Calu3 (cell line): ENCODE results near the gene PHC2. TPM values are rescaled to one million over a fixed set of nuclear protein-coding genes. Genes with fewer than 3 reads are reported as not detected.

Experiments used
- BruUV-seq: library from RNA; stranded (reverse); fragments of 400-500 nt; replicated peaks from 2 replicates; lab custom pipeline; 2021; lab: Mats Ljungman, UMichigan
- CTCF ChIA-PET: fragments of 300-600 bp; sonication (Branson Sonifier 250); formaldehyde crosslinking; loops from one replicate; lab custom pipeline; 2022; ENCODE audit warnings: antibody characterized with exemption; lab: Charles Lee
- DNase-seq: peaks from one replicate; pipeline ENCODE4 v3.0.0; 2022
- H3K27ac Mint-ChIP-seq: one replicate; pipeline ENCODE4 v1.8.0; 2022; ENCODE audit warnings: mixed read lengths; ENCODE audit not compliant: unreplicated experiment
- H3K27me3 Mint-ChIP-seq: one replicate; pipeline ENCODE4 v1.8.0; 2022; ENCODE audit warnings: mixed read lengths; ENCODE audit not compliant: unreplicated experiment
- H3K36me3 Mint-ChIP-seq: one replicate; pipeline ENCODE4 v1.8.0; 2022; ENCODE audit warnings: mild to moderate bottlenecking, moderate library complexity, mixed read lengths; ENCODE audit not compliant: insufficient read depth, unreplicated experiment
- H3K4me1 Mint-ChIP-seq: one replicate; pipeline ENCODE4 v1.8.0; 2022; ENCODE audit warnings: mild to moderate bottlenecking, low read depth, mixed read lengths; ENCODE audit not compliant: unreplicated experiment
- H3K4me3 Mint-ChIP-seq: one replicate; pipeline ENCODE4 v1.8.0; 2022; ENCODE audit warnings: mild to moderate bottlenecking, low read depth, moderate library complexity, mixed read lengths; ENCODE audit not compliant: unreplicated experiment
- H3K9me3 Mint-ChIP-seq: one replicate; pipeline ENCODE4 v1.8.0; 2022; ENCODE audit warnings: low read depth, mixed read lengths; ENCODE audit not compliant: unreplicated experiment
- intact Hi-C: fragments of 100-400 bp; cut with micrococcal nuclease; formaldehyde crosslinking; loops from one replicate; pipeline ENCODE4 v1.10.0; 2022; ENCODE audit not compliant: unreplicated experiment
- total RNA-seq: library from RNA; stranded (reverse); gene quantifications from 2 replicates; pipeline ENCODE4 v1.2.3, GENCODE V29; 2022
- TF ChIP-seq, protein P1 (sequence below): fragments of 200-600 bp; IDR thresholded peaks from one replicate; pipeline ENCODE4 v1.8.0; 2022; ENCODE audit warnings: antibody characterized with exemption; ENCODE audit not compliant: unreplicated experiment

Gene PHC2
- total RNA-seq, 1 experiment from 2014 or later = 59.5 TPM

DNA sequence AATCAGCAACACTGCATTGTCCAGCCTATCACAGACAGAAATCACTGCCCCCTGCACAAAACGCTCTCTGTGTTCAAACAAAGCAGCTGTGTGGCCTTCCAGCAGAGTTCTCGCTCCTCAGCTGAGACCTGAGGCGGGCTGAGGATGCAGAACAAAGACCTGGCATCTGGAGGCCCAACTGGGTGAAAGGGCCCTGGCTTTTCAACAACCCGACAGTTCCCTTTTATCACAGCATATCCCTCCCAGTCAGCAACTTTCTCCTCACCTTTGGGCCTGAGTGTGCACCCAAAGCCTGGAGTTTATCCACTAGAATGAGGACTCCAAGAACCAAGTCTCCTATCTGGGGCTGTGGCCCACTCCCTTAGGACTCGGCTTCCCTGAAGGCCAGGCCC, 67.4 kb downstream of the PHC2 start:
- Mint-ChIP-seq H3K4me3 (no peak overlapping the region), H3K9me3 (no peaks in the 10 kb centered on the region), H3K36me3 (no peaks in the 10 kb centered on the region), H3K27ac (no peak overlapping the region), H3K4me1 (peaks cover 9% of the 10 kb centered on the region), H3K27me3 (no peaks in the 10 kb centered on the region)
- no peak for DNase-seq
- TF ChIP-seq, protein P1, sequence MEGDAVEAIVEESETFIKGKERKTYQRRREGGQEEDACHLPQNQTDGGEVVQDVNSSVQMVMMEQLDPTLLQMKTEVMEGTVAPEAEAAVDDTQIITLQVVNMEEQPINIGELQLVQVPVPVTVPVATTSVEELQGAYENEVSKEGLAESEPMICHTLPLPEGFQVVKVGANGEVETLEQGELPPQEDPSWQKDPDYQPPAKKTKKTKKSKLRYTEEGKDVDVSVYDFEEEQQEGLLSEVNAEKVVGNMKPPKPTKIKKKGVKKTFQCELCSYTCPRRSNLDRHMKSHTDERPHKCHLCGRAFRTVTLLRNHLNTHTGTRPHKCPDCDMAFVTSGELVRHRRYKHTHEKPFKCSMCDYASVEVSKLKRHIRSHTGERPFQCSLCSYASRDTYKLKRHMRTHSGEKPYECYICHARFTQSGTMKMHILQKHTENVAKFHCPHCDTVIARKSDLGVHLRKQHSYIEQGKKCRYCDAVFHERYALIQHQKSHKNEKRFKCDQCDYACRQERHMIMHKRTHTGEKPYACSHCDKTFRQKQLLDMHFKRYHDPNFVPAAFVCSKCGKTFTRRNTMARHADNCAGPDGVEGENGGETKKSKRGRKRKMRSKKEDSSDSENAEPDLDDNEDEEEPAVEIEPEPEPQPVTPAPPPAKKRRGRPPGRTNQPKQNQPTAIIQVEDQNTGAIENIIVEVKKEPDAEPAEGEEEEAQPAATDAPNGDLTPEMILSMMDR = no peak
- no TSS peak for BruUV-seq
- intact Hi-C loops = no loop called here
- CTCF ChIA-PET = interaction anchor here (0.5 to 1.4 kb wide), 5 partner anchors 8 to 93 kb away, joined by 3 to 4 read pairs (median 4); no protein-coding TSS in a partner anchor

- Mint-ChIP-seq H3K4me1 (peaks cover 9% of the 10 kb centered on the region), H3K9me3 (no peaks in the 10 kb centered on the region), H3K4me3 (no peak overlapping the region), H3K27me3 (no peaks in the 10 kb centered on the region), H3K27ac (no peak overlapping the region), H3K36me3 (no peaks in the 10 kb centered on the region)
- intact Hi-C loops = no loop called here
- TF ChIP-seq, protein P1 = no peak
- CTCF ChIA-PET = interaction anchor here (0.9 to 1.4 kb wide), 3 partner anchors 8 to 16 kb away, joined by 3 to 4 read pairs (median 3); no protein-coding TSS in a partner anchor
- BruUV-seq = no TSS peak
- no peak for DNase-seq
Measured at GRCh38 chr1:33363021-33363420, 67.9 kb downstream of the PHC2 start.

- BruUV-seq = no TSS peak
- no peaks in the 10 kb centered on the region for H3K36me3 Mint-ChIP-seq
- CTCF ChIA-PET = interaction anchor here (0.6 to 1.4 kb wide), 2 partner anchors 14 to 291 kb away, joined by 3 to 4 read pairs; no protein-coding TSS in a partner anchor
- peaks cover 9% of the 10 kb centered on the region for H3K4me1 Mint-ChIP-seq
- H3K9me3 Mint-ChIP-seq = no peaks in the 10 kb centered on the region
- H3K27ac Mint-ChIP-seq = no peak overlapping the region
- no peaks in the 10 kb centered on the region for H3K27me3 Mint-ChIP-seq
- H3K4me3 Mint-ChIP-seq = no peak overlapping the region
- DNase-seq = no peak
- TF ChIP-seq, protein P1 = no peak
- intact Hi-C loops = no loop called here
Measured at GRCh38 chr1:33361532-33362235, 69.2 kb downstream of the PHC2 start.

GRCh38 chr1:33360367-33360766, 70.5 kb downstream of the PHC2 start:
- Mint-ChIP-seq H3K4me3 (no peak overlapping the region), H3K27me3 (no peaks in the 10 kb centered on the region), H3K36me3 (no peaks in the 10 kb centered on the region), H3K4me1 (peaks cover 9% of the 10 kb centered on the region), H3K9me3 (no peaks in the 10 kb centered on the region), H3K27ac (no peak overlapping the region)
- DNase-seq = no peak
- TF ChIP-seq, protein P1 = no peak
- CTCF ChIA-PET = interaction anchor here (0.6 kb wide), 1 partner anchor 300 kb away, joined by 3 read pairs; no protein-coding TSS in a partner anchor
- intact Hi-C loops = no loop called here
- BruUV-seq = no TSS peak
